Stimulated activated CD8-positive, alpha-beta memory T cell treated with anti-CD3 and anti-CD28 coated beads, Interleukin-4, amount 100 ng/mL, for 48 hours (primary cell): Measurements from ENCODE around the gene SGK1.

ENCODE experiments used
- DNase-seq: peaks from one replicate; pipeline ENCODE4 v3.0.0-alpha.2; 2020

The SGK1 gene

GRCh38 chr6:134317471-134318131 is at the start of gene SGK1:
Gene SGK1 (minus strand): TSS chr6:134318112. CDS start chr6:134317460, 652 bp downstream.
- peak; percentile 39 for DNase-seq

GRCh38 chr6:134363323-134364039 is 45.6 kb upstream of the SGK1 start:
- DNase-seq, result no peak

- no peak for DNase-seq
Measured at GRCh38 chr6:134361011-134361410, 43.1 kb upstream of the SGK1 start.

GRCh38 chr6:134359302-134359701 is 41.4 kb upstream of the SGK1 start:
- DNase-seq, result no peak

DNA sequence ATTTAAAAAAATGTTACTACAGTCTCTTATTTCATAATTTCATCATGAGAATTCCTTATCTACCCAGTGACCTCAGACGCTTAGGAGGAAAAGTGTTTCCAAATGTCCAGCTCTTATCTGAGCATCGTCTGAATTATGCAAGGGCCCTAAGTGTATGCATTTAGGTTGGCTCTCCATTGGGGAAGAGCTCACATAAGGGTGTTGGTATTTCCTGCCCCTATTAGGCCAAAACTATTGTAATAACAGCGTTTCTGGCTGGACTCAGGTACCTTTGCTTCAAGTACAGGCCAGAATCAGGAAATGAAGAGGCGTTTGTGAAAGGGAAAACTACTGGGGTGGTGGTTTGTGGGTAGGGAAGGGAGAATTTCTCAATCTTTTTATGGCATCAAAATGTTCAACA is 40.4 kb upstream of the SGK1 start:
- DNase-seq, result no peak

DNA sequence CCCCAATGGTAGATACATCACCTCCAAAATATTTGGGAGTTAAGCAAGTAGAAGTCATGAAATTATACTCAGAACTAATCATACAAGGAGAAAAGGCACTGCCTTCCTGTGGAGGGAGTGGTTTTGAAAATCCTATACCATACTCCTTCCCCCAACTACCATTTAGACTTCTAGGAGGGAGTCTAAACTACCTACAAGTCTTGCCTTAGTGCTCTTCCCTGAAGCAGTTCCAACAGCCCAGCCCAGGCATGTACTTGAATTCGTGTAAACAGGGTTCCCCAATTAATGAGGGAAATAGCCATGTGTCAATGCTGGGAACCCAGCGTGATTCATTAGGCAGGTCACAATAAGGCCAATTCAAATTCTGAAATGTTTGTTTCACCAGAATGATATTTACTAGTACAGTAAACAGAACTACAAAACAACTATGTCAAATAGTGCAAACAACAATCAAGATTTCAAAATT is 39.1 kb upstream of the SGK1 start:
- DNase-seq, result no peak

- no peak for DNase-seq
Measured at GRCh38 chr6:134356405-134356804, 38.5 kb upstream of the SGK1 start.

DNA sequence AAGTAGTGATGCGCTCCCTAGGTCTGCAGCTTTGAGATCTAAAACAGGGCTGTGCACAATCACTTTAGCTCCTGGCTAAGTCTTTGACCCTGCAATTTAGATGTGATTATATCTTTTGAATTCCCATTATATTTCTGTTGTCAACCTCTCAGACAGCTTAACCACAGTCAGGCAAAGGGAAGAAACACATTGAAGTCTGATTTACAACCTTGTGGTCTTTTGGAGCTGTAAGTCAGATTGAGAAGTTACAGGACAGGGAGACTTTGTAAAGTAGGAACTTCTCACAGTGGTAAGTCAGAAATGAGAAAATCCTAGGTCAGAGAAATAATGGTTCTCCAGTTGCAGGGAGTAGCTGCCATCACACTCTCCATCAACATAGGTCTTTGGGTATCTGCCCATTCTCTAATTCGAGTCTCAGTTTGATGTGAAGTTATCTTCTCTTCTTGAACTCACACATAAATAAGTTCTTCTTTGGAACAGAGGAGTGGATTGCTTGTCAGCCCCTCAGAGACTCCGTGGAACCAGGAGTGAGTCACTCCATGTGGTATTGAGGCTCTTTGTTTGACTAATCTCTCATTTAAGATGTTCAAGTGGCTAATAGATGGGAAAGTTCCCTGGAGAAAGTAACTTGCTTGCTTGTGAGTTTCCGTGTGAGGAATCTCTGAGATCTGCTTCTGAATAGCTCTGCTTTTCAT is 35.0 kb upstream of the SGK1 start:
- DNase-seq, result peak; percentile 38

GRCh38 chr6:134351615-134352474 is 33.9 kb upstream of the SGK1 start:
- DNase-seq, result peak; percentile 32

GRCh38 chr6:134347885-134348805 is 30.2 kb upstream of the SGK1 start:
- DNase-seq, result no peak

DNA sequence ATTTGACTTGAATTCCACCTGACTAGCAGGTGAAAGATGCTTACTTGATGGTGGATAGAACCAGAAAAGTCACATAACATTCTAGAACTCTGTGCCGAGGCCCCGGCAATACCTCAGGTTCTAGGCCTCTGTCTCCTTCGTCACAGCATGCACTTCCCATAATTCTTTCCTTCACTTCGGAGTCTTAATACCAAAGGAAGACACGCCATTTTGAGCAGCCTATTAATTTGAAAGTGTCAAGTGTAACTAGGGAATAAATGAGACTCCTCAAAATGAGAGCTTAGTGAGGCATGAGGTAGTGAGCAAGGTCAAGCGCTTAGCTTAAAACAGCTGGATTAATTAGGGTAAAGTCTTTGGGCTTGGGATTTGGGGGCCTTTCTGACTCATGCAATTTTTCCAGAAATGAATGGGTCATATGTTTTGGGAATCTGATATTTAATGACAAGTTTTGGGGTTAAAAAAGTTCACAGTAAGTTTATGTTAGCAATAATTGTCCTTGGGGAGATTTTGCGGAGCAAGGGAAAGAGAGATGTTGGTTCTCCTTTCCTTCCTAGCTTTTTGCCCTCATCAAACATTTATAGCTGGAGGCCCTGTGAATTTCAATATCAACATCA is 29.1 kb upstream of the SGK1 start:
- DNase-seq, result no peak

DNA sequence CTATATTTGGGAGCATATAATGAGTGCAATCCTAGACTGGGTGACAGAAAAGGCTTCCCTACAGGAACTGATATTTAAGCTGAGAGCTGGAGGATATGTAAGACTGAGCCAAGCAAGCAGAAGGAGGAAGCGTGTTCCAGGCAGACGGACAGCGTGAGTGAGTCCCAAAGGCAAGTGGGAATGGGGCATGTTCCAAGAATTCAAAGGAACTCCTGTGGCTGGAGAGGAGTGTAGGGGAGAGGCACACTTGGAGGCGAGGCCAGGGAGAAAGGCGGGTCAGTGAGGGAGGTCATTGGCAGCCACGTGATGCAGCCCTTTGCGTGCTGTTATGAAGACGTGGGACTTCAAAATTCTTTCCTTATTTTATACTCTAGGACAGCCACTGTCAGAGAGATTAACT is 27.9 kb upstream of the SGK1 start:
- no peak for DNase-seq

DNA sequence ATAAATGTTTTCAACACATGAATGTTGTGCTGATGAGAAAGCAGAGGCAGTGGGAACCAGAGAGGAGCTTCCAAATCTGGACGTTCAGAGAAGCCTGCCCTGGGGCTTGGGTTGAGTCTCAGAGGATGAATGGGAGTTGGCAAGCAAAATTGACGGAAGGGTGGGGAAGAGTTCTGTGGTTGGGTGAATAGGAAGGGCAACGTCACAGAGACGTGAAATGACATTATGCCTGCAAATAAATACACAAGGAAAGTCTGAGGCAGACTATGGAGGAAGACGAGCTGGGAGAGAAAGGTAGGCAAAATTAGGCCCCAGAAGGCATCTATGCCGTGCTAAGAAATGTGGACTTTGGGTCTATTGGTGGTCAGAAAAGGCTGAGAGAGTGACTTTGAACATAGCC is 25.2 kb upstream of the SGK1 start:
- DNase-seq, result no peak

- no peak for DNase-seq
Measured at GRCh38 chr6:134341999-134342567, 24.2 kb upstream of the SGK1 start.

DNA sequence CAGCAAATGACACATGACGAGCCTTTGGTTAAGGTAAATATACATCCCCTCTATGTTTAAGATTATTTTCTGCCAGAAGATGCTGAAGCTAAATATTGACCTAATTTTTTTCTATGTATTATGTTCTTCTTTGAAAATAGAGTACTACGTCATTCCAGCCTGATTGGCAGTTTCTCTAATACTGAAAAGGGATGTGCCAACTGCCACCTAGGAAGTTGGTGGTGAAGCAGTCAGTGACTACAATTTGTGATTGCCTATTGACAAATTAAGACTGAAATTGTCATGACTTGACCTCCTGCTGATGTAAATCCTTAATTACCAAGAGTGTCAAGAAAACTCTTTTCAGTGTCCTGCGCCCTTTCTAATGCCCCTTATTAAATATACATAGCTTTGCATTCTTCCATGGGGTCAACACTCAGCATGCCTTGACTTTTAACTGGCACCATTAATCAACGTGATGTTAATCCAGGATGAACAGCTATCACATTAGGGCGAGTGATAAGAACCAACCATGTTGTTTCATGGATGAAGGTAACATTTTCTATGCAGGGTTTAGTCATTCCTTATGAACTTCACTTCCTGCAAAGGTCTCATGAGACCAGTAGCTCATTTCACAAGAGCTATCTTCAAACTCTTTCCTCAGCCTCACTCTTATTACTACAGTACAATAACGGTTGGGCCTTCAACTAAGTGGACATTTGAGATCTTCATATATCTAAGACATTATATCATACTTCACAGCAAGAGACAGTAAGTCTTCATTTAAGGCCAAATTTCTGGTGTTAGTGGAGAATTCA is 22.5 kb upstream of the SGK1 start:
- no peak for DNase-seq

DNA sequence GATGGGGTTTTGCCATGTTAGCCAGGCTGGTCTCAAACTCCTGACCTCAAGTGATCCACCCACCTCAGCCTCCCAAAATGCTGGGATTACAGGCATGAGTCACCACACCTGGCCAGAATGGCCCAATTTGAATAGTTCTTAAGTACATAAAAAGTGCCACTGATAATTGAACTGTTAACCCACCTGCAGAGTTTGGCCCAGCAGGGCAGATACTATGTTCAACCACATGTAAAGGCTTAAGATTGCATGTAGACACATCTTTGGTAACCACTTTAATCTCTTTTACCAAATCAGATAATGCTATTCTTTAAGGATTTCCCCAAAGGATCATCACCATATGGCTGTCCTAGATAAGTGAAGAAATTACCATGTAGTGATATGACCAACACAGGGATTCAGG is 21.3 kb upstream of the SGK1 start:
- no peak for DNase-seq

DNA sequence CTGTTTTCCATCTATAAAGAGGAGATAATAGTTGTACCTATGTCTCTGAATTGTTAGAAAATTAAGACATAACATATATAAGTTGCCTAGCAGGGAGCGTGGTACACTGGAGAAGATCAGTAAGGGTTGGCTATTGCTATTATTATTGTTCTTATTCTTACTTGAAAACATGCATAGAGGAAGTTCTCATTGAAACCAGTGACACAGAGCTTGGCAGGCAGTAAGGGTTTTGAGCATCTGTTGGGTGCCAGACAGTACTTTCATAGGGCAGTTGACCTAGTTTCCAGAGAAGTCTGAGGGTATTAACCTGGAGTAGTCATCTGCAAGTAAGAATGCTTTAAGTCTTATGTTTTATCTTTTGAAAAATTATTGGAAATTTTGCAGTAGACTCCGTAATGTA is 13.3 kb upstream of the SGK1 start:
- DNase-seq, result no peak

DNA sequence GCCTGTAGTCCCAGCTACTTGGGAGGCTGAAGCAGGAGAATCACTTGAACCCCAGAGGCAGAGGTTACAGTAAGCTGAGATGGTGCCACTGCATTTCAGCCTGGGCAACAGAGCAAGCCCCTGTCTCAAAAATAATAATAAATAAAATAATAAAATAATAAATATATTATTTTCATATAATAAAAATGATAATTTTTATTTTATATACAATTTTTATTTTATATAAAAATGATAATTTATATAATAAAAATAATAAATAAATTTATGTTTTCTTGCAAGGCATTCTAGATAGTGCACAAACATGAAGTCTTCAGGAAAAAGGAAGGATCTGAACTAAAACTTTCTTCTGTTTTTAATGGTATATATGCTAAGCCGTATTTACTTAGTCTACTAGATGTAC is 12.6 kb upstream of the SGK1 start:
- no peak for DNase-seq

DNA sequence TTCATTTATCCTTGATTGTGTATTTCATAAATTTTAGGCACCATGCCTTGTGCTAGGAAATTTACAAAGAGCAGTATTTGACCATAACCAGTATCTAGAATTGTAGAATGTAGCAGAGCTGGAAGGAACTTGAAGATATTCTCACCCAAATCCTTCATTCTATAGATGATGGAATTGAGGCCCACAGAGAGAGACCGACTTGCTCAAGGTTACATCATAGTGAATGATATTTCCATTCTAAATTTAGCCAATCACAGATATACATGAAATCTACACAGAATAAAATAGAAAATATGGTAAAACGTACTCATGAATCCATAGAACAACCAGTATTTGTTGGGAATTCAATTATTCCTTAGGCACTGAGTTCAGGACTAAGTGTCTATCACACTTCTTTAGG is 10.9 kb upstream of the SGK1 start:
- no peak for DNase-seq

- DNase-seq, result no peak
Measured at GRCh38 chr6:134328138-134328537, 10.2 kb upstream of the SGK1 start.
